Stimulated activated CD4-positive, alpha-beta T cell treated with anti-CD3 and anti-CD28 coated beads, Interleukin-1b, Interleukin-23, amount 100 ng/mL, for 24 hours (primary cell): Measurements from ENCODE around the gene KLHL10.

Source experiments
- DNase-seq, 4 experiments: peaks; one replicate each; pipeline ENCODE4 v3.0.0-alpha.2; 2020; ENCODE audit warnings: low read depth in 4 of 4, low spot score in 1 of 4

Gene KLHL10

DNA sequence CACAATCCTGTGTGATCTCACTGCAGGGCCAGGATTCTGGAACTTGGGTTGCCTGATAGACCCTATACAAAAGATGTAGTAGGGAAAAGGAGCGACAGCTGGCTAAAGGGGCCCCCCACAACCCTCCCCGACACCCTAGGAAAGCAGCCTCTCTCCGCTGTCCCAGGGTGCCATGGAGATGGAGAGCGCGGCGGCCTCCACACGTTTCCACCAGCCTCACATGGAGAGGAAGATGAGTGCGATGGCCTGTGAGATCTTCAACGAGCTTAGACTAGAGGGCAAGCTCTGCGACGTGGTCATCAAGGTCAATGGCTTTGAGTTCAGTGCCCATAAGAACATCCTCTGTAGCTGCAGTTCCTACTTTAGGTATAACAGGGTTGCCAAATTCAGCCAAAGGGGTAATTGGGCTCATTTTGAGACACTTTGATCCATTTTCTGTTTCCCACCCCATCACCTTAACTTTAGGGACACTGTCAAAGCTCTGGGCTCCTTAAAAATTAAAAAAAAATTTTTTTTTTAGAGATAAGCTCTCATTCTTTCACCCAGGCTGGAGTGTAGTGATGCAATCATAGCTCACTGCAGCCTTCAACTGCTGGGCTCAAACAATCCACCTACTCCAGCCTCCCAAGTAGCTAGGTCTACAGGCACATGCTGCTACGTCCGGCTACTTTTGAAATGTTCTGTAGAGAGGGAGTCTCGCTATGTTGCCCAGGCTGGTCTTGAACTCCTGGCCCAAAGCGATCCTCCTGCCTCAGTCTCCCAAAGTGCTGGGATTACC is at the start of gene KLHL10:
Gene KLHL10 (plus strand): TSS at position 65 of the 778 bp plus-strand sequence. CDS start 108 bp downstream, at position 173.
- no peak for DNase-seq

GRCh38 chr17:41792845-41793783 is 44.5 kb upstream of the KLHL10 start:
- DNase-seq = no peak

DNA sequence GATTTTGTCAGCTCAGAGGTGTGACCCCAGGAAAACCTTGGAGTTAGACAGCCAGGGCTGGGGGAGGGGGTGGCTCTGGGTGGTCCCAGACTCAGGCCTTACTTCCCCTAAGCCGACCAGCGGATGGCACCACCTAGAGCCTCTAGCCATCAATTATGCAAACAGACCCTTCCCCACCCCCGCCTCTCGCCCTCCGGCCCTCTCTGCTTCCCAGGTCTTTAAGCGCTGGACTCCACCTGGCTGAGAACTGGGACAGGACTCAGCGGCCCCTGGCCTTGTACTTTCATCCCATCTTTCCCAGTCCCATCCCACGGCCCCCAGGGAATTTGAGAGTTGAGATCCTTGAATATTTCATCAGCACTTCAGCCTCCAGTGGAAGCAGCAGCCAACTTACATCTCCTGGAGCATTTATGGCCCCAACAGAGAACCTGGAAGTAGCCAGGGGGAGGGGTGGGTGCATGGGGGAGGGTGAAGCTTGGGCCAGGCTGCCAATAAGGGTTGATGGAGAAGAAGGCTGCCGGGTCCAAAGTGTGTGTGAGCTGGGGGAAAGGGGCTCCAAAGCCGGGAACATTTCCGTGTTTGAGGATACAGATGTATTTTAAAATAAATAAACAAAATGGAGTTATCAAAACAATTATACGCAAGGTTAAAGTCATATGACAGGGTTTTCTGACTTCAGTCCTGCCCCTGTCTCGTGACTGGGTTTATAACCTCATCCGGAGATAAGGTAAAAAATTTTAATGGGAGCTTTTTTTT is 43.7 kb upstream of the KLHL10 start:
- no peak for DNase-seq

- DNase-seq = no peak
Observed at GRCh38 chr17:41794540-41794975, 43.1 kb upstream of the KLHL10 start.

DNA sequence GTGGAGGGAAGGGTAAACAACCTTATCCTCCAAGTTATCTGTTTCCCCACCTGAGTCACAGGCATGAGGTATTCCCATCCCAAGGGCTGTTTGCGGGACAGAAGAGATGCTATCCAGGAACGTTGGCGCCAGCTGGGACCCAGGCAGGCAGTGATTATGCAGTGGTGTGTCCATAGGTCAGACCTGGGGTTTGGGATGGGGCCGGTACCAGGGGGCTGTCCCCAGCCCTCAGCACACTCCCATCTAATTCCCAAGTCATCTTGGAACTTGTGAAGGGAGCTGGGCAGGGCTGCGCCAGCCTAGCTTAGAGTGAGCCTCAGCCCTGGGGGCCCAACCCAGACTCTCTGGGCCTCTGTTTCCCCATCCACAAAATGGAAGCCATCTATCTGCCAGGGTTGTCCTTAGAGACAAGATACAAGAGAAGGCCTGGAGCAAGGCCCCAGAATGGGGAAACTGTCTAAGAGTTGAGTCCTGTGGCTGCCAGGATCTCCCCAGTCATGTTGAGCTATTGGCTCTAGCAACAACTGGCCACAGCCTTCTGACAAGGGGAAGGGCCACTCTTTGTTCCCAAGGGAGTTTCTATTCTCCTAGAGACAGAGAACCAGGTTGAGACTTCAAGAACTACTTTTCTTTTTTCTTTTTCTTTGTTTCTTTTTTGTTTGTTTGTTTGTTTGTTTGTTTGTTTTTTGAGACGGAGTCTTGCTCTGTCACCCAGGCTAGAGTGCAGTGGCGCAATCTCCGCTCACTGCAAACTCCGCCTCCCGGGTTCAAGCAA is 41.3 kb upstream of the KLHL10 start:
- no peak for DNase-seq

- no peak for DNase-seq
Observed at GRCh38 chr17:41797377-41797776, 40.2 kb upstream of the KLHL10 start.

- DNase-seq = no peak
Observed at GRCh38 chr17:41799366-41799765, 38.3 kb upstream of the KLHL10 start.

DNA sequence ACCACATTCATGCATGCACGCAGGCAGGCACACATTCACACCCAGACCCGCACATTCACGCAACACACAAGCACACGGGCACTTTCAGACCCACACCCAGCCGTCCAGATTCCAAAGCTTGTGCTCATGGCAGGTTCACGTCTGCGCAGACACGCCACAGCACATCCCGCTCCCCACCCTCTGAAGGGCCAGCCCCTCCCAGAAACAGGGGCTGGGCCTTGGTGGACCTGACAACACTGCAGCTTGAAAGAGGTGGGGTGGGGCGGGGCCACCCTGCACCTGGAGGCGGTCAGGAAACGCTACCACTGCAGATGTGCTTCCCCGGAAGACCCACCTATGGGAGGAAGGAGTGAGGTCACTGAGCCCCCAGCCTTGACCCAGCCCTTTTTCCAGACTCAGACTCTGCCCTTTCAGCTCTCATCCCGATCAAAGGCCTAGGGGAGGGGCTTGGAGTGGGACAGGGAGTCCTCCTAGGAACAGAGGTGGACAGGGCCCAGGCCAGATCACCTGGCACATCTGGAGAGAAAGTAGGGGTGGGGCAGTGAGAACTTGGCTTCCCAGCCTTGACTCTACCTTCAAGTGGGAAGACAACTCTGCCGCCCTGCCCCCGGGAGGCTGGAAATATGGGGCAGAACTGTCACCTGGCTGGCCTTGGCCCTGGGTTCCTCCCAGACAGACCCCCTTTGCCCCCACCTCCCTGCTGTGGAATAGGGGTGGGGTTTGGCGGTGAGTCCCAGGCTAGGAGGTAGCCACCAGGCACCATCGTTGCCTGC is 36.8 kb upstream of the KLHL10 start:
- DNase-seq = no peak

DNA sequence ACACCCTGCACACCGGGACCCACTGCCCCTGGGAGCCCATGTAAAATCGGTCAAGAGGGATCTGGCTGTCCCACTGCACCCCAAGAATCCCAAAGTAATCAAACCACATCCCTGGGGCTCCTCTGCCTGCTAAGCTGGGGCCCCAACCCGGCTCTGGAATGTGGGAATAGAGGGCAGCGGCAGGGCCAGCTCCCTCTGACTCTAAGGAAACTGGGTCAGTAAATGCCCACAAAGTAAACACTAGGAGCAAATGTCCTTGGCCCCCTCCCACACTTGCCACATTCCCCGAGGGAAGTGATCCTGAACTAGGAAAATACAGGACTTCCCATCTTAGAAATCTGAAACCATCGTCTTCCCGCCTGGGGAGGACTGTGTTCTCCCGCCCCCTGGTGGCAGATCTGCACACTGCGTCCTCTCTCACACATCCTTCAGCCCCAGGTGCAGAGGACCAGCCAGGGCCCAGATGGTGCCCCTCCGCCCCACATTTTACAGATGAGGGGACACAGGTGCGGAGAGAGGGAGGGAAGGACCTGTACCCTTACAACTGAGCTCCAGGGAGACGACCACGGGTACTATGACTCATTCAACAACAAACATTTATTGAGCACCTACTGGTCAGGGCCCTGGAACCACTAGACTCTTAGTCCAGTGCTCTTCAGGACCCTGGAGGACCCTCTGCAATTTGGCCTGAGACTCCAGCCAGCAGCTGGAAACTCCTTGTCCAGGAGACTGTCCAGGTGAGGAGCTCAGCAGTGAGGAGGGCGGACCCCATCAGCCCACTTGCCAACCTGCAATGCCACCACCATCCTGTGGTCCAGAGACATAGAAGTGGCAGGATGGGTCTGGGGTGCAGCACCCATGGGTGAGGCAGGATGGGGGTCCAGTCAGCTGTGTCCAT is 36.0 kb upstream of the KLHL10 start:
- peak; percentile 54 to 77 (median 60) for DNase-seq

DNA sequence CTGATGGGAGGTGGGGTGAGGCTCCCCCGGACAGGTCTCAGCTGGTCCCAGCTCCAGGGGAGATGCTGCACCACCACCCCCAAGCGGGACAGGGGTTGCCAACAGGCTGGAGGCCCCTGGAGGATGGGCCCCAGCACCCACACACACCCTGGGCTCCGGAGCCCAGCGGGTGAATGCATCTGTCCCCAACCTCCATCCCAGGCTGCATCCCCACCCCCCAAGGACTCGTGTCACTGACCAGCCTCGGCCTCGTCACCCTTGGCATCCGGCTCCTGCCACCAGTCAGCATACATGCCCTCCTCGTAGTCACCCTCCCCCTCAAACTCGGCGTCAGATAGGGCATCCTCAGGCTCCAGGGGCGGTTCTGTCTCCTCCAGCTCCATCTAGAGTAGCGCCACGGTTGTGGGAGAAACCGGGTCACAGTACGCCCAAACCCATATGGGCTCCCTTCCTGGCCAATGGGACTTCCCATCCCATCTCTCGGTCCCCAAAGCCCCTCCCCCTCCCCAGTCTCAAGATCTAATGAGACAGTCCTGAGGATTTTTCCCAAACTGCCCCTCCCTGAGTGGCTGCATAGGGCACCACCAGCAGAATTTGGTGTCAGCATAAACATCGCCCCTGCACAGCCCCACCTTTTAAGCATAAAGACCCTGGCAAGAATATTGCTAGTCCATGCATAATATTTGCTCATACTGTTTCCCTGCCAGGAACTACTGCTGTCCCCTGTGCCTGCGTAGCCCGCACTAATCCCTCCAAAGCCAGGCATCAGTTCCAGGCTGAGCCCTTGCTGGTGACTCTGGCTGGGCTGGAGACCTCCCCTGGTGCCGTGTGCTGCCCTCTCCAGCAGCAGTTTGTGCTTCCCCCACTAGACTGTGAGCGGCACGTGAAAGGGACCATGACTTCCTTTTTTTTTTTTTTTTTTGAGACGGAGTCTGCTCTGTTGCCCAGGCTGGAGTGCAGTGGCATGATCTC is 34.3 kb upstream of the KLHL10 start:
- no peak for DNase-seq

GRCh38 chr17:41806685-41807445 is 30.8 kb upstream of the KLHL10 start:
- no peak for DNase-seq

DNA sequence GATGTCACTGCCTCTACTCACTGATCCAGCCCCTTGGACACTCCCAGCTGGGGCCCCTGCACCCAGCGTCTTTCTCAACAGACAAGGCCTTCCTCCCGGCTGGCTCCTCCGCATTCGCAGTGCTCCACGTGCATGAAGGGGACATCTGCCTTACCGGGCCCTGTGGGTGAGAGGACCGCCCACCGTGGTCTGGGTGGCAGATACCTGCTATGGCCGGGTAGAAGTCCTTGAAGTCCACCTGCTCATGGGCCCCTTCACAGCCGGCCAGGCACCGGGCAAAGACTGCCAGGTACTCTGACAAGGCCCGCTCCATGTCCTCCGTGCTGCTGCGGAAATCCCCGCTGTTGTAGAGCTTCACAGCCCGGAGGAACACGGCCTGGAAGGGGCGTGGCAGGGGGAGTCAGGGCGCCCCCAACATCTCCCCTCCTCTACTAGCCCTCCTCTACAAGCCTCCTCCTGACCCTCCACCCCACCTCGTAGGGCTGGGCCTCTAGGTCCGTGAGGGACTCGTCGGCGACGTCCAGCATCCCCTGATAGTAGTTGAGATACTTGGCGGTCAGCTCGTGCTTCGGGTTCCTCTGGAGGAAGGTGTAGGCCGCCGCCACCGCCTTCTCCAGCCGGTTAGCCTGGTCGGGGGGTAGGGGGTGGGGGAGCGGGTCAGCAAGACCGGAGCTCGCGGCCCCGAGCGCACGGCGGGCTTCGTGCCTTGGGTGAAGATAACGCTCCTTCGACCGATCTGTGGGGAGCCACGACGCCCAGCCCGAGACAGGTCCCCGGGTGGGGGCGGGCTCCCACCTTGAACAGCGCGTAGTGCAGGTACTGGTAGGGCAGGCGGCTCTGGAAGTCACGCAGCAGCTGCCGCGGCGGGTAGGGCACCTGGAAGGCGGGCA is 26.7 kb upstream of the KLHL10 start:
- DNase-seq = peak in 1 of 4 experiments; percentile 12

GRCh38 chr17:41811549-41812380 is 25.9 kb upstream of the KLHL10 start, which contains the start of gene P3H4:
Gene P3H4, minus strand, starts transcription at chr17:41811949. Its CDS starts 34 bp downstream, at chr17:41811915.
- peak in 3 of 4 experiments; percentile 36 to 62 (median 53) for DNase-seq

- peak in 1 of 4 experiments; percentile 5 for DNase-seq
Observed at GRCh38 chr17:41812381-41813151, 25.1 kb upstream of the KLHL10 start, which contains the start of gene FKBP10. Gene FKBP10, plus strand, starts transcription at chr17:41813004. Its CDS starts 31 bp downstream, at chr17:41813035.
